HG03378 (cell line): ENCODE results near the gene SLAMF9.

Source experiments
- ATAC-seq: cut with Tn5 transposase; IDR thresholded peaks from one replicate; pipeline ENCODE4 v1.9.1; 2021; ENCODE audit warnings: mild to moderate bottlenecking, moderate library complexity; ENCODE audit not compliant: unreplicated experiment

SLAMF9 gene

DNA sequence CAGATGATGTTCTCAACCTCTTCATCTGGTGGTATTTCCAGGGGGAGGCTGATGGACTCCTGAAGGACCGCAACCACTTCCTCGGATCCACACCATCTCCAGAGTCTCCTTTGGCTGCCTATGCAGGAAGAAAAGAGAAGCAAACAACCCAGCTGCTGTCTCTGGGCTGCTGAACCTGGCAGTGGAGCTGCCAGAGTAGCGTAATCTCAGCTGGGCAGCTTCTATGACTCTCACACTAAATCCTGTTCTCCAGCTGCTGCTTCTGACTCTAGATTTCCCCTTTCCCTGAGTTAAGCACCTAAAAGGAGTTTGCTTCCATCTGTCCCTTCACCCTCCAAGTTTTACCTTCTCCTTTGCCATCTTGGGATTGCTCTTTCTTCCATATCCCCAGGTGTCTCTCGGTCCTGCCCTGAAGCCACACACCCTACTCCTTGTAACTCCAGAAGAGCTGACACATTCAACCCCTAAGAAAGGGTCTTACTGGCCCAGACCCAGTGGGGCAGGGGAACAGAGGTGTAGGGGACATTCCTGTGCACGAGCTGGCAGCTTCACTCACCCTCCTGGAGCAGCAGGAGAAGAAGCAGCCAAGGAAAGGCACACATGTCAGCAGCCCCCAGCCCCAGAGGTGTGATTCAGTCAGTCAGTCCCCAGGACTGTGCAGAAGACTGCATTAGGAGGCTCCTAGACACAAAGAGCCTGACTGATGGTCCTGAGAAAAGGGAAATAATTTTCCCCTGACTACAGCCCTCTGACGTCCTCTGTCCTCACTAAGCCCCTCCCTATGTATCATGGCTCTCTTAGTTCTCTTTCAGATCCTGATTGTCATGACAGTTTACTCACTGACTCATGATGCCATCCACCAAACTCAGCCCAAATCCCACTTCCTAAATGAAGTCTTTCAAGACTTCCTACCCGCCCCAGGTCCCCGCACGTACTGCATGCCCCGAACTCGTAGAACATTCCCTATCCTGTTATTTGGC, at the start of gene SLAMF9:
TSS of gene SLAMF9 (minus strand) at position 702 of the 980 bp plus-strand sequence. CDS start at position 602, 100 bp downstream.
- ATAC-seq: no peak

- ATAC-seq: no peak
These were observed 47.4 kb upstream of the SLAMF9 start for GRCh38 chr1:160001440-160001839.

DNA sequence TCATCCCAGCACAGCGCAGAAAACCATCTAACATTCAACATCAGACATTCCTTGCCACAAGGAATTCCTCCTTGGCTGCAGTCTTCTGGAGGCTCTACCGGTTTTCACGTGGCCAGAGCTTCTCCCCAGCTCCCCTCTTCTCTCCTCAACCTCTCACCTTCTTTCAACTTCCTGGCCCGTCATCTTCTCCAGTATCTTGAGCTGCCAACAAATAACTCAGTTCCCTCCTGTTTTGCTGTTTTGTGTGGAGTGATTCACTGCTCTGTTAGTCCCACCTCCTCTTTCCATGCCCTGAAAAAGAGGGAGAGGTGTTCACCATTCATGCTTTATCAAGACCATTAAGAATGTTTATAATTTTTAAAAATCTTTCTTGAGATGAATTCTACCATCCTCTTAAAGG, 45.2 kb upstream of the SLAMF9 start:
- ATAC-seq: no peak

DNA sequence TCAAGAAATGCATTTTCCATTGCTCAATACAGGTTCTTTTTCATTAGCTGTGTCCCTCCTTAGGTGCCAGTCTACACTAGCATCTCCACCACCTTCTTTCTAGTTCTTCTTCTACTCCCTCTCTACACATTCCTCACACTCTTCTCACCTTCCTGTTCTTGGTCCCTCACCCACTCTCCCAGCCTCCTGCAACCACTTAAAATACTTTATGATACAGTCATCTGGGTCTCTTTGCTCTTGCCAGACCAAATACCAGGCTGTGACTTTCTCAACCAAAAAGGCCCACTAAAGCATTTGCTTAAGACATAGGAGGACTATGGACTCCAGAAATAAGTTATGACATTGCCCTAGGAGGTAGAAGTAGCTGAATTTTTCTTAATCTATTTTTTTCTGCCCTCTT, 42.6 kb upstream of the SLAMF9 start:
- no peak for ATAC-seq

- no peak for ATAC-seq
These were observed 40.9 kb upstream of the SLAMF9 start for GRCh38 chr1:159994896-159995295.

DNA sequence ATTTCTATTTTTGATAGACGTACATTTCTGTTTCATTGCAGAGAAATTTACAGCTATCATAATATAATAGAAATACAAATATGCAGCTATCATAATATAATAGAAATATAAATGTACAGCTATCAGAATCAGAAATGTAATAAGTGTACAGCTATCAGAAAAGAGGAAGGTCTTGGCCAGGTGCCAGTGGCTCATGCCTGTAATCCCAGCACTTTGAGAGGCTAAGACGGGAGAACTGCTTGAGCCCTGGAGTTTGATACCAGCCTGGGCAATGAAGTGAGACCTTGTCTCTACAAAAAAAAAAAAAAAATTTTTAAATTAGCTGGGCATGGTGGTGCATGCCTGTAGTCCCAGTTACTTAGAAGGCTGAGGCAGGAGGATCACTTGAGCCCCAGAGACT, 39.9 kb upstream of the SLAMF9 start:
- ATAC-seq: no peak

DNA sequence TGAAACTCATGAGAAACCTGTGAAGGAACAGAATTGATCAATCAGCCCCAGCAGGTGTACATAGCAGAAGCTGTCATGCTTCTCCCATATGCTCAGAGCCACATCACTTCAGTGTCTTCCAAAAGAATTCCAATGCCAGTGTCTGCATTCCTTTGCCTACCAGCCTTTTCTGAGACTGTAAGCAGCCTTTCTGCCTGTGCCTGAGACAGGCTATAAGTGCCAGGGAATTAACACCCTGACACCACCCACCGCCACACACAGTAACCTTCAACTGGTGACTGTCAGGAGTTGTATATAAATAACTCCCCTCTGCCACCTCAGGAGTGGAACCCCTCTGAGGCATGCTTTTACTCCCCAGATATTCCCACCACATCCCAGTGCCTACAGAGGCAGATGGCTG, 38.1 kb upstream of the SLAMF9 start:
- ATAC-seq: no peak

GRCh38 chr1:159991513-159991912, 37.5 kb upstream of the SLAMF9 start:
- no peak for ATAC-seq

DNA sequence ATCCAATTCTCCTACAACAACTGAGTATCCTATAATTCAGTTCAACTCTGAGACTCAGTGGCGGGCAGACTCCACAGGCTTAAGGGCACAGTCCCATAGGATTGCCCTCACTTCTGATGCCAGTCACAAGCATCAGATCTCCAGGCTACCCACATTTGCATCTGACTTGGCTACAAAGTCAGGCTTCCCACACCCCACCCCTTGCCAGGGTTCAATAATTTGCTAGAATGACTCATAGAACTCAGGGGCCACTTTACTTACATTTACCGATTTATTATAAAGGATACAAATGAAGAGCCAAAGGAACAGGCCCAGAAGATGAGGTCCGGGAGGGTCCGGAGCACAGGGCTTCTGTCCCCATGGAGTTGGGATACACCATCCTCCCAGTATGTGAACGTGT, 36.0 kb upstream of the SLAMF9 start:
- no peak for ATAC-seq

DNA sequence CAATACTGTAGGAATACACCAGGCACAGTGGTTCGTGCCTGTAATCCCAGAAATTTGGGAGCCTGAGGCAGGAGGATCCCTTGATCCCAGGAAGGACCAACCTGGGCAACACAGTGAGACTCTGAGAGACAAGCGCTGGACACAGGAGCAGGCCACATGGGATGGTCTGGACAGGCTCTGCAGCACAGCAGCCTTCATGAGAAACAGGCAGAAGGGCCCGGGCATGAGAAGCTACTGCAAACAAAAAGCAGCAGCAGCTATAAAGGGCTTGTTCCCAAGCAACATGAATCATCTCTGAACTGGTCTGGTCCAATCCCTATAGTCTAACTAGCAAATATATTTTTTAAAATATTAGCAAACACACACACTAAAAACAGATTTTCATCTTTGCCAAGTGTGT, 35.5 kb upstream of the SLAMF9 start:
- ATAC-seq: no peak

GRCh38 chr1:159988006-159988405, 34.0 kb upstream of the SLAMF9 start:
- no peak for ATAC-seq

DNA sequence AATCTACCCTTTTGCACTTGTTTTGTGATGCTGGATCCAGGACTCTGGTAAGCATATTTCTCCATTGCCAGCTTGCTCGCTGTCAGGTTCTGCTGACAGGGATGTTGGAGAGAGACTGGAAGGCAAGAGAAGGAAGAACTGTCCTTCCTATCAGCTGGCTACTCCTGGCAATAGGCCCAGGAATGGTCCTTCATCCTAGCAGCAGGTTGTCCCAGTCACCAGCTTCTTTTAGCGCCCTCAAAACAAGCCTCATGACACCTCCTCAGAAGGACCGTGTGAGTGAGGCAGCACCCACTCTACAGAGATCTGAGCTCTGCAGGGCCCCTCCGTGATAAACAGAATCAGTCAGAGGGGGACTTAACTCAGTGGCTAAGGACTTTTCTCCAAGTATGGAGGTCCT, 33.1 kb upstream of the SLAMF9 start:
- ATAC-seq: no peak

DNA sequence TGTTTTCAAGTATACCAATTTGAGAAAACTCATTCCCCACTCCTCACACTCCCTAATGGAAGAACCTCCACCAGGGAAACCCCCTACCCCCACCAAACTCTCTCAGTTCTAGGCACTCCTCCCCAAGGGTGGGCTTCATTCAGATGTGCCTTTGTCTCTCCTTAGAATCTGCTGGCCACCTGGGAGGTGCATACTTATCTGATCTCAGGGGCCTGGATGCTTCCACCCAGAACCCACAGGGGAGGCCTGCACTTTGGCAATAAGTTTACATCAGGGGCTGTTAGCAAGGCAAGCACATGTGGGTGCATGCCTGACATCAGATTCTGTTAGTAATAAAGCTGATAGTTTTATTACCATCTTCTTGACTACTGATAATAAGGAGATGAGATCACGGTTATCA, 32.5 kb upstream of the SLAMF9 start:
- no peak for ATAC-seq

DNA sequence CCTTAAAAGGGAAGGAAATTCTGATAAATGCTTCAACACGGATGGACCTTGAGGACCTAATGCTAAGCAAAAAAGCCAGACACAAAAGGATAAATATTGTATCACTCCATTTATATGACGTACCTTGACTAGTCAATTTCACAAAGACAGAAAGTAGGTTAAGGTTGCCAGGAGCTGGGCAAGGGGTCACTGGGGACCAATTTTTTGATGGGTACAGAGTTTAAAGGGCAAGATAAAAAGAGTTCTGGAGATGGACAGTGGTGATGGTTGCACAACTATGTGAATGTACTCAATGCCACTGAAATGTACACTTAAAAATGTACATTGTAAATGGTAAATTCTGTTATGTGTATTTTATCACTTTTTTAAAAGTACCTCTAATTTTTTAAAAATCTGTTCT, 32.1 kb upstream of the SLAMF9 start:
- ATAC-seq: no peak

- ATAC-seq: no peak
These were observed 31.4 kb upstream of the SLAMF9 start for GRCh38 chr1:159985473-159985872.

GRCh38 chr1:159983681-159984080, 29.6 kb upstream of the SLAMF9 start:
- no peak for ATAC-seq

- no peak for ATAC-seq
These were observed 28.2 kb upstream of the SLAMF9 start for GRCh38 chr1:159982280-159982679.

DNA sequence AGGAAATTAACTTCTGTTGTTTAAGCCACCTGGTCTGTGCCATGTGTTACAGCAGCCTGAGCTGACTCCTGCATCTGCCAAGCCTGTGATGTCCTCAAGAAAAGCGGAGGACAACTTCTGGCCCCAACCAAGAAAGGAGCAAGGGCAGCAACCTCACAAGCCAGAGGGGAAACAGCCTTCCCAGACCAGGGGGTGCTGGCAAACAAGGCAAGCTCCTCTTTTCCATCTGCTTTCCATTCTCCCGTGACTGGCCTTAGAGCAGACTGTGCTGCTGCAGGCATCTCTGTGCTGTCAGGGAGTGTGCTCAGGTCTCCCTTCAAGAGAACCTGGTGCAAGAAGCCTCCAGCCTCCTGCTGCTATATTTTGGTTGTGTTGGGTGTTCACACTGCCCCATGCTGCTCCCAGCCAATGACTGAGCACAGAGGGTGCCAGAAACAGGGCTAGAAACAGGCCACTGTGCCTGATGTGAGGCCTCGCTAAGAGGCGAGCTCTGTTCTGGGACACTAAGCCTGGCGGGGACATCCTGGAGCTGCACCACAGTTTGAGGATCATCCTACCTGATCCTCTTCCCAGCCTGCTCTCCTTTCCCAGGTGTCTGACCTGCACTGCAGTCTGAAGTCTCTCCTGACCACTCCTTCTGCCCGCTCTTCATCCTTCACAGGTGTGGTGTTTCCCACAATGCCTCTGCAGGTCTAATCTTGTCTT, 27.5 kb upstream of the SLAMF9 start:
- ATAC-seq: no peak

DNA sequence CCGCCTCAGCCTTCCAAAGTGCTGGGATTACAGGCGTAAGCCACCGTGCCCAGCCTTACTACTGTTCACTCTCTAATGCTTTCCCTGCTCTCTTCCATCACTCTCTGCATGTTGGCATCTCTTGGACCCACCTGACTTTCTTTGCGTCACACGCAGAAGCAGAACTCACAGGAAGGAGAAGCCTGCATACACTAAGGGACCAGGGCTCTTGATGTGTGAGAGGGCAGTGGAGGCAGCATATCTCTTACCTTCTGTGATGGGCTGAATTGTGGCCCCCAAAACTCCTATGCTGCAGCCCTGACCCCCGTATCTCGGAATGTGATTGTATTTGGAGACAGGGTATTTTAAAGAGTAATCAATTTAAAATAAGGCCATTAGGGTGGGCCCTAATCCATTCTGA, 26.7 kb upstream of the SLAMF9 start:
- ATAC-seq: no peak

GRCh38 chr1:159980076-159980475, 26.0 kb upstream of the SLAMF9 start:
- no peak for ATAC-seq

GRCh38 chr1:159979257-159979656, 25.2 kb upstream of the SLAMF9 start:
- ATAC-seq: no peak

- no peak for ATAC-seq
These were observed 24.0 kb upstream of the SLAMF9 start for GRCh38 chr1:159978107-159978398.
